ENCODE measurements around the gene MIX23. TPM values are rescaled to one million over a fixed set of nuclear protein-coding genes. Genes with fewer than 3 reads are reported as not detected.

Gene MIX23
- total RNA-seq, 4 donors from 2014 or later, result 6.4 to 21.6 (median 12.7) TPM

- no peak overlapping the region for H3K27ac ChIP-seq (replicated peaks in 1 of 4)
- intact Hi-C loops (cut with DNase I), result no loop called here
- H3K27me3 ChIP-seq, result no peaks in the 10 kb centered on the region
- DNase-seq (ENCODE audit: extremely low spot score), result no peak
- peaks cover 0 to 4% (median 1%) of the 10 kb centered on the region in 4 donors for H3K9me3 ChIP-seq
- no peak for TF ChIP-seq CTCF (IDR thresholded peaks at IDR 0.05)
- no peak for TF ChIP-seq POLR2AphosphoS5 (IDR thresholded peaks at IDR 0.05)
- no peak for TF ChIP-seq EP300 (IDR thresholded peaks at IDR 0.05)
- no peak for TF ChIP-seq POLR2A (IDR thresholded peaks at IDR 0.05; ENCODE audit: low read depth)
- H3K4me3 ChIP-seq, result no peak overlapping the region
- no peaks in the 10 kb centered on the region for H3K36me3 ChIP-seq
- 63% methylated on average over 2 of the region's 2 CpGs for WGBS
- H3K4me1 ChIP-seq, result no peaks in the 10 kb centered on the region
Observed at GRCh38 chr3:122343654-122344053, 39.4 kb downstream of the MIX23 start.

- no peak overlapping the region for H3K27ac ChIP-seq (replicated peaks in 1 of 4)
- H3K9me3 ChIP-seq, result peaks cover 0 to 4% (median 1%) of the 10 kb centered on the region in 4 donors
- H3K4me3 ChIP-seq, result no peak overlapping the region
- H3K4me1 ChIP-seq, result no peaks in the 10 kb centered on the region
- intact Hi-C loops (cut with DNase I), result no loop called here
- H3K36me3 ChIP-seq, result no peaks in the 10 kb centered on the region
- TF ChIP-seq POLR2AphosphoS5 (IDR thresholded peaks at IDR 0.05) (no peak), EP300 (IDR thresholded peaks at IDR 0.05) (no peak), CTCF (IDR thresholded peaks at IDR 0.05) (no peak), POLR2A (IDR thresholded peaks at IDR 0.05; ENCODE audit: low read depth) (no peak)
- 82% methylated on average over 1 of the region's 1 CpG for WGBS
- no peak for DNase-seq (ENCODE audit: extremely low spot score)
- H3K27me3 ChIP-seq, result no peaks in the 10 kb centered on the region
Observed at GRCh38 chr3:122342803-122343202, 40.2 kb downstream of the MIX23 start.

- Histone ChIP-seq H3K27ac (replicated peaks in 1 of 4) (no peak overlapping the region), H3K4me3 (no peak overlapping the region), H3K9me3 (no peaks in the 10 kb centered on the region), H3K27me3 (peaks cover 0 to 9% (median 0%) of the 10 kb centered on the region in 4 donors), H3K36me3 (no peaks in the 10 kb centered on the region), H3K4me1 (no peaks in the 10 kb centered on the region)
- intact Hi-C loops (cut with DNase I), result no loop called here
- DNase-seq (ENCODE audit: extremely low spot score), result peak; percentile 90
- WGBS, result 82% methylated on average over 8 of the region's 8 CpGs
- TF ChIP-seq EP300 (IDR thresholded peaks at IDR 0.05) (no peak), POLR2AphosphoS5 (IDR thresholded peaks at IDR 0.05) (no peak), POLR2A (IDR thresholded peaks at IDR 0.05; ENCODE audit: low read depth) (no peak), CTCF (IDR thresholded peaks at IDR 0.05) (no peak)
Observed at GRCh38 chr3:122332551-122332950, 50.5 kb downstream of the MIX23 start.

DNA sequence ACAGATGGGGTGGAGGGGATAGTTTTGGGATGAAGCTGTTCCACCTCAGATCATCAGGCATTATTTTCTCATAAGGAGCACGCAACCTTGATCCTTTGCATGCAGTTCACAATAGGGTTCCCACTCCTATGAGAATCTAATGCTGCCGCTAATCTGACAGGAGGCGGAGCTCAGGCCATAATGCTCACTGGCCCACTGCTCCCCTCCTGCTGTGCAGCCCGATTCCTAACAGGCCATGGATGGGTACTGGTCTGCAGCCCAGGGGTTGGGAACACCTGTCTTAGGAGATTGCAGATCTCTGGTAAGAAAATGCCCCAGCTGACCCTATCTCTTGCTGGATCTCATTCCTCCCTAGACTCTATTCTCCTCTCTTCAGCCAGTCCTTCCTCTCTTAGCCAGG is 51.1 kb downstream of the MIX23 start:
- WGBS, result 73% methylated on average over 4 of the region's 4 CpGs

More for the DNA sequence above, 51.1 kb downstream of the MIX23 start:
- DNase-seq (ENCODE audit: extremely low spot score), result no peak
- no peak overlapping the region for H3K27ac ChIP-seq (replicated peaks in 1 of 4)
- no peaks in the 10 kb centered on the region for H3K36me3 ChIP-seq
- TF ChIP-seq CTCF (IDR thresholded peaks at IDR 0.05) (no peak), EP300 (IDR thresholded peaks at IDR 0.05) (no peak), POLR2A (IDR thresholded peaks at IDR 0.05; ENCODE audit: low read depth) (no peak), POLR2AphosphoS5 (IDR thresholded peaks at IDR 0.05) (no peak)
- H3K4me3 ChIP-seq, result no peak overlapping the region
- intact Hi-C loops (cut with DNase I), result no loop called here
- no peaks in the 10 kb centered on the region for H3K9me3 ChIP-seq
- no peaks in the 10 kb centered on the region for H3K4me1 ChIP-seq
- H3K27me3 ChIP-seq, result peaks cover 0 to 9% (median 0%) of the 10 kb centered on the region in 4 donors

All from esophagus muscularis mucosa (tissue), 4 donors.